ENCODE measurements around the gene THOC1. TPM values are rescaled to one million over a fixed set of nuclear protein-coding genes. Genes with fewer than 3 reads are reported as not detected.

THOC1 gene
- total RNA-seq, 4 donors from 2014 or later, result 13.8 to 34.1 (median 21.8) TPM

DNA sequence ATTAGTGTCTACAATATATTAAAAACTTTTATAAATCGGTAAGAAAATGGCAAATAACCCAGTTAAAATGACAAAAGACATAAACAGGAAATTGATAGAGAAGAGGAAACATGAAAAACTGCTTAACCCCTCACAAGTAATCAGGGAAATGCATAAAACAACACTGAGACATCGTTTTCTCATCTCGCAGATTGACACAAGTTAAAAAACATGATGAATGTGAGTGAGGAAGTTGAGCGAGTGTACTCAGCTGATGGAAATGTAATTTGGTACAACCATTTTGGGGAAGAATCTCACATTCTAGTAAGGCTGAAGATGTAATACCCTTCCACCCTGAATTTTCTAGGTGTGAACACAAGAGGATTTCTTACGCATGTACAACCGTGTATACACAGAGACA, 18.0 kb upstream of the THOC1 start:
- Histone ChIP-seq H3K4me1 (no peaks in the 10 kb centered on the region), H3K27ac (replicated peaks in 1 of 4) (no peak overlapping the region), H3K4me3 (no peak overlapping the region), H3K36me3 (no peaks in the 10 kb centered on the region), H3K27me3 (no peaks in the 10 kb centered on the region), H3K9me3 (no peaks in the 10 kb centered on the region)
- intact Hi-C loops (cut with DNase I), result loop anchor here (2.0 to 10.0 kb wide), 2 partner anchors 335 to 549 kb away; no protein-coding TSS in a partner anchor
- DNase-seq (ENCODE audit: extremely low spot score), result no peak
- TF ChIP-seq POLR2AphosphoS5 (IDR thresholded peaks at IDR 0.05) (no peak), EP300 (IDR thresholded peaks at IDR 0.05) (no peak), CTCF (IDR thresholded peaks at IDR 0.05) (no peak), POLR2A (IDR thresholded peaks at IDR 0.05; ENCODE audit: low read depth) (no peak)
- 78% methylated on average over 6 of the region's 6 CpGs for WGBS

GRCh38 chr18:275486-275885, 7.6 kb upstream of the THOC1 start:
- Histone ChIP-seq H3K4me1 (no peaks in the 10 kb centered on the region), H3K27ac (replicated peaks in 1 of 4) (no peak overlapping the region), H3K36me3 (no peaks in the 10 kb centered on the region), H3K4me3 (no peak overlapping the region), H3K9me3 (peaks cover 0 to 15% (median 2%) of the 10 kb centered on the region in 4 donors), H3K27me3 (no peaks in the 10 kb centered on the region)
- 71% methylated on average over 2 of the region's 2 CpGs for WGBS
- no peak for DNase-seq (ENCODE audit: extremely low spot score)
- intact Hi-C loops (cut with DNase I), result no loop called here
- no peak for TF ChIP-seq POLR2AphosphoS5 (IDR thresholded peaks at IDR 0.05)
- TF ChIP-seq EP300 (IDR thresholded peaks at IDR 0.05), result no peak
- no peak for TF ChIP-seq POLR2A (IDR thresholded peaks at IDR 0.05; ENCODE audit: low read depth)
- no peak for TF ChIP-seq CTCF (IDR thresholded peaks at IDR 0.05)

GRCh38 chr18:274313-274712, 6.5 kb upstream of the THOC1 start:
- H3K36me3 ChIP-seq, result no peaks in the 10 kb centered on the region
- TF ChIP-seq POLR2AphosphoS5 (IDR thresholded peaks at IDR 0.05) (no peak), CTCF (IDR thresholded peaks at IDR 0.05) (no peak), EP300 (IDR thresholded peaks at IDR 0.05) (no peak), POLR2A (IDR thresholded peaks at IDR 0.05; ENCODE audit: low read depth) (no peak)
- intact Hi-C loops (cut with DNase I), result no loop called here
- no peaks in the 10 kb centered on the region for H3K27me3 ChIP-seq
- peaks cover 0 to 15% (median 2%) of the 10 kb centered on the region in 4 donors for H3K9me3 ChIP-seq
- DNase-seq (ENCODE audit: extremely low spot score), result no peak
- H3K27ac ChIP-seq (replicated peaks in 1 of 4), result no peak overlapping the region
- WGBS, result 76% methylated on average over 8 of the region's 8 CpGs
- H3K4me3 ChIP-seq, result no peak overlapping the region
- peaks cover under 1 to 6% (median 5%) of the 10 kb centered on the region in 4 donors for H3K4me1 ChIP-seq

- H3K4me3 ChIP-seq, result no peak overlapping the region
- 95% methylated on average over 3 of the region's 3 CpGs for WGBS
- intact Hi-C loops (cut with DNase I), result no loop called here
- H3K27me3 ChIP-seq, result no peaks in the 10 kb centered on the region
- TF ChIP-seq POLR2A (IDR thresholded peaks at IDR 0.05; ENCODE audit: low read depth), result no peak
- TF ChIP-seq POLR2AphosphoS5 (IDR thresholded peaks at IDR 0.05), result no peak
- no peak for TF ChIP-seq CTCF (IDR thresholded peaks at IDR 0.05)
- no peak for TF ChIP-seq EP300 (IDR thresholded peaks at IDR 0.05)
- no peaks in the 10 kb centered on the region for H3K36me3 ChIP-seq
- H3K27ac ChIP-seq (replicated peaks in 1 of 4), result no peak overlapping the region
- peaks cover 8 to 14% (median 12%) of the 10 kb centered on the region in 4 donors for H3K4me1 ChIP-seq
- H3K9me3 ChIP-seq, result peaks cover 0 to 9% (median under 1%) of the 10 kb centered on the region in 4 donors
- no peak for DNase-seq (ENCODE audit: extremely low spot score)
Observed at GRCh38 chr18:273525-273924, 5.7 kb upstream of the THOC1 start.

DNA sequence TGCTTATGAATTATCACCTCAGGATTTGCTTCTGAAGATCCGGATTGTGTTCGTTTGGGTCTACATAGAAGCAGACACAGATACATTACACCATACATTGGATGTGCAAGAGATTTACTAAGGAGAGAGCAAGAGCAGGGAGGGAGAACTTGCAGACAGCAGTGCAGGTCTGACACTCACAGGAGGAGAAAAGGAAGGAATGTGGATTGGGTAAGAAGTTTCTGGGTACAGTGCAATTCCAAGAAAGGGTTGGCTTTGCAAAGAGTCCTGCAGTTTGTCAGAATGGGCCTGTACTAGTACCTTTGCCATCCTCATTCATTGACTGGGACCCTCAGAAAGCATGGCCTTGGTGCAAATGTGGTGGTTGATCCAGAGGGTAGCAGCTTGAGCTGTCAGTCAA, 4.8 kb upstream of the THOC1 start:
- WGBS, result 82% methylated on average over 2 of the region's 2 CpGs
- Histone ChIP-seq H3K27me3 (no peaks in the 10 kb centered on the region), H3K36me3 (no peaks in the 10 kb centered on the region), H3K9me3 (peaks cover 0 to under 1% (median 0%) of the 10 kb centered on the region in 4 donors), H3K27ac (replicated peaks in 1 of 4) (no peak overlapping the region), H3K4me1 (peaks cover 8 to 15% (median 12%) of the 10 kb centered on the region in 4 donors), H3K4me3 (no peak overlapping the region)
- TF ChIP-seq POLR2AphosphoS5 (IDR thresholded peaks at IDR 0.05) (no peak), CTCF (IDR thresholded peaks at IDR 0.05) (no peak), EP300 (IDR thresholded peaks at IDR 0.05) (no peak), POLR2A (IDR thresholded peaks at IDR 0.05; ENCODE audit: low read depth) (no peak)
- intact Hi-C loops (cut with DNase I), result no loop called here
- DNase-seq (ENCODE audit: extremely low spot score), result no peak

Data from esophagus muscularis mucosa (tissue), 4 donors.